DND-41 (cell line): ENCODE data around the gene AFF3.

ENCODE experiments used
- EZH2 ChIP-seq: IDR thresholded peaks from 3 replicates; pipeline ENCODE4 v1.6.1; 2012; ENCODE audit warnings: borderline replicate concordance, low read depth, mild to moderate bottlenecking, moderate library complexity, low read length, inconsistent platforms; ENCODE audit not compliant: severe bottlenecking
- TF ChIP-seq, protein P1 (sequence below): IDR thresholded peaks from 2 replicates; pipeline ENCODE4 v1.5.1; 2012; ENCODE audit warnings: borderline replicate concordance, low read length, moderate library complexity, mild to moderate bottlenecking; ENCODE audit not compliant: poor library complexity, severe bottlenecking; ENCODE audit errors: extremely low read depth

DNA sequence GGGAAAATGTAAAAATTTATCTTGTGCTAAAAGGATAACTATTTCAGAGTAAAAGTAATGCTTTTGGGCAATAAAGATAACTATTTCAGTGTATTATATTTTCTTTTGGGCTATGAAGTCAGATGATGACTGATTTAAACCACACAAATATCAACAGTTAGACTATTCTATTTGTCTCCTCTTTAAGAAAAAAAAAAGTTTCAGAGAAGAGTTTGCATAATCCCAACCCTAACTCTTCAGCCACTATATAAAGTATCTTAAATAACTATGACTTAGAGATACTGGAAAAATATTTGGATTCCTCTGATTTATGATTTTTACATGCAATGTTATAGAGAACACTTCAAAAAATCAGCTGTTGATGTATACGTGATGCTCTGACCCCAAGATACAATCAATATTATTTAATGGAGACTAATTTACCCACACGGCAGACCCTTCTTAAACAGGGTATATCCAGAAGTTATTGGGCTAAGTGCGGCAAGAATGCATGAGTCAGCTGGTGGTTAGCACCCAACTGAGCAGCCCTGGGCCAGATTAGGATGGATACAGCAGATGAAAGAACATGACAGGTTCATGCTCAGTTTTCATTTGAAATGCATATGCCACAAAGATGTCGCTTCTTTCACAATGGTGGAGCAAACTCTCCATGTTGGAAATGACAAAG lies 279.0 kb downstream of the AFF3 start:
- TF ChIP-seq, protein P1, sequence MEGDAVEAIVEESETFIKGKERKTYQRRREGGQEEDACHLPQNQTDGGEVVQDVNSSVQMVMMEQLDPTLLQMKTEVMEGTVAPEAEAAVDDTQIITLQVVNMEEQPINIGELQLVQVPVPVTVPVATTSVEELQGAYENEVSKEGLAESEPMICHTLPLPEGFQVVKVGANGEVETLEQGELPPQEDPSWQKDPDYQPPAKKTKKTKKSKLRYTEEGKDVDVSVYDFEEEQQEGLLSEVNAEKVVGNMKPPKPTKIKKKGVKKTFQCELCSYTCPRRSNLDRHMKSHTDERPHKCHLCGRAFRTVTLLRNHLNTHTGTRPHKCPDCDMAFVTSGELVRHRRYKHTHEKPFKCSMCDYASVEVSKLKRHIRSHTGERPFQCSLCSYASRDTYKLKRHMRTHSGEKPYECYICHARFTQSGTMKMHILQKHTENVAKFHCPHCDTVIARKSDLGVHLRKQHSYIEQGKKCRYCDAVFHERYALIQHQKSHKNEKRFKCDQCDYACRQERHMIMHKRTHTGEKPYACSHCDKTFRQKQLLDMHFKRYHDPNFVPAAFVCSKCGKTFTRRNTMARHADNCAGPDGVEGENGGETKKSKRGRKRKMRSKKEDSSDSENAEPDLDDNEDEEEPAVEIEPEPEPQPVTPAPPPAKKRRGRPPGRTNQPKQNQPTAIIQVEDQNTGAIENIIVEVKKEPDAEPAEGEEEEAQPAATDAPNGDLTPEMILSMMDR, result no peak
- TF ChIP-seq EZH2, result no peak
